ENCODE results near the gene PDIA6.

GRCh38 chr2:10832203-10832936 is 19.8 kb upstream of the PDIA6 start:
- peak; percentile 93 to 98 (median 96) for TF ChIP-seq CTCF (IDR thresholded peaks at IDR 0.05)
- no peak for TF ChIP-seq EP300 (IDR thresholded peaks at IDR 0.05; ENCODE audit: low read depth)
- TF ChIP-seq POLR2A (IDR thresholded peaks at IDR 0.05), result no peak
